Activated naive CD4-positive, alpha-beta T cell treated with anti-CD3 and anti-CD28 coated beads for 36 hours (primary cell): ENCODE data around the gene OR52B4. TPM values are rescaled to one million over a fixed set of nuclear protein-coding genes. Genes with fewer than 3 reads are reported as not detected.
"Not testable (repeated sequence)": the region's sequence is repeated elsewhere in the genome, so short reads cannot be mapped to it uniquely, and the experiment has no call there.

Experiments used
- CTCF ChIA-PET: fragments of 350-600 bp; sonication (Branson Sonifier 250); formaldehyde crosslinking; loops from one replicate; lab custom pipeline; 2021; ENCODE audit warnings: antibody characterized with exemption; lab: Charles Lee
- DNase-seq: peaks from one replicate; pipeline ENCODE4 v3.0.0-alpha.2; 2020
- H3K27ac Mint-ChIP-seq: one replicate; pipeline ENCODE4 v1.8.0; 2021; ENCODE audit warnings: mild to moderate bottlenecking, mixed read lengths
- H3K27me3 Mint-ChIP-seq: one replicate; pipeline ENCODE4 v1.8.0; 2021; ENCODE audit warnings: low read depth, mixed read lengths
- H3K36me3 Mint-ChIP-seq: one replicate; pipeline ENCODE4 v1.8.0; 2021; ENCODE audit warnings: low read depth, mixed read lengths
- H3K4me1 Mint-ChIP-seq: one replicate; pipeline ENCODE4 v1.8.0; 2021; ENCODE audit warnings: low read depth, mixed read lengths
- H3K4me3 Mint-ChIP-seq: one replicate; pipeline ENCODE4 v1.8.0; 2021; ENCODE audit warnings: mild to moderate bottlenecking, moderate library complexity, mixed read lengths
- H3K9me3 Mint-ChIP-seq: one replicate; pipeline ENCODE4 v1.8.0; 2021; ENCODE audit warnings: mixed read lengths
- intact Hi-C: fragments of 100-400 bp; cut with micrococcal nuclease; formaldehyde crosslinking; loops from one replicate; pipeline ENCODE4 v1.15.1; 2023
- total RNA-seq, 2 experiments: library from RNA; stranded (reverse); gene quantifications; one replicate each; pipeline ENCODE4 v1.2.3, GENCODE V29; 2021

The OR52B4 gene
- total RNA-seq, result not detected

- intact Hi-C loops, result no loop called here
- H3K27ac Mint-ChIP-seq, result no peak within 1 kb of the TSS
- H3K36me3 Mint-ChIP-seq, result no peaks in the 10 kb centered on the region
- H3K27me3 Mint-ChIP-seq, result no peaks in the 10 kb centered on the region
- peaks cover 2% of the 10 kb centered on the region for H3K9me3 Mint-ChIP-seq
- H3K4me1 Mint-ChIP-seq, result no peaks in the 10 kb centered on the region
- CTCF ChIA-PET, result no interaction called here
- no peak for DNase-seq
- H3K4me3 Mint-ChIP-seq, result no peak within 1 kb of the TSS
These were observed at the start of gene OR52B4 for GRCh38 chr11:4368286-4368685. Gene OR52B4 (minus strand): TSS chr11:4368386. CDS start chr11:4368295, 91 bp downstream.

- no peak for DNase-seq
- Mint-ChIP-seq H3K4me3 (no peak overlapping the region), H3K4me1 (no peaks in the 10 kb centered on the region), H3K9me3 (no peaks in the 10 kb centered on the region), H3K27ac (no peak overlapping the region), H3K27me3 (no peaks in the 10 kb centered on the region), H3K36me3 (no peaks in the 10 kb centered on the region)
- intact Hi-C loops, result loop anchor here (5.0 kb wide), 1 partner anchor 120 kb away; no protein-coding TSS in a partner anchor
- CTCF ChIA-PET, result no interaction called here
These were observed 48.6 kb upstream of the OR52B4 start for GRCh38 chr11:4416816-4417215.

DNA sequence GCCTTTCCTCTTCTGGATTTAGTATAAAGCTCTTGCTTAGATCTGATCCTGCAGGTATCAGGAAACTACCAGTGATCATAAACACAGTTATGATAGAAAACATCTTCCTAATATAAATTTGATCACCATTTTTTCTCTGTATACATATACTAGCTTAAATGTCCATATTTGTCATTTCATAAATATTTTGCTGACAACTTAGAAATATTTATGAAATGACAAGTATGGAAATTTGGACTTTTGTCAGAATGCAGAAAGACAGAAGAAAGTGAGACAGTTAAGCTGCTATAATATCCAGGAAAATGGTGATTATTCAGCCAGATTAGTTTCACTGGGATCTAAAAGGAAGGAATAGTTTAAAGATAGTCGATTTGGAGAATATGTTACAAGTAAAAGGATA, 48.1 kb upstream of the OR52B4 start:
- intact Hi-C loops, result loop anchor here (5.0 kb wide), 1 partner anchor 121 kb away; no protein-coding TSS in a partner anchor
- CTCF ChIA-PET, result no interaction called here
- Mint-ChIP-seq H3K27me3 (no peaks in the 10 kb centered on the region), H3K27ac (no peak overlapping the region), H3K36me3 (no peaks in the 10 kb centered on the region), H3K4me1 (no peaks in the 10 kb centered on the region), H3K9me3 (no peaks in the 10 kb centered on the region), H3K4me3 (no peak overlapping the region)
- no peak for DNase-seq

DNA sequence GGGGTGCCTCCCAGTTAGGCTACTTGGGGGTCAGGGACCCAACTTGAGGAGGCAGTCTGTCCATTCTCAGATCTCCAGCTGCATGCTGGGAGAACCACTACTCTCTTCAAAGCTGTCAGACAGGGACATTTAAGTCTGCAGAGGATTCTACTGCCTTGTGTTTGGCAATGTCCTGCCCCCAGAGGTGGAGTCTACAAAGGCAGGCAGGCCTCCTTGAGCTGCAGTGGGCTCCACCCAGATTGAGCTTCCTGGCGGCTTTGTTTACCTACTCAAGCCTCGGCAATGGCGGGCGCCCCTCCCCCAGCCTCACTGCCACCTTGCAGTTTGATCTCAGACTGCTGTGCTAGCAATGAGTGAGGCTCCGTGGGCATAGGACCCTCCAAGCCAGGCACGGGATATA, 38.0 kb upstream of the OR52B4 start:
- H3K4me3 Mint-ChIP-seq, CTCF ChIA-PET, H3K4me1 Mint-ChIP-seq, DNase-seq, H3K27ac Mint-ChIP-seq, intact Hi-C loops, H3K36me3 Mint-ChIP-seq, H3K9me3 Mint-ChIP-seq: not testable (repeated sequence)
- peaks cover 23% of the 10 kb centered on the region for H3K27me3 Mint-ChIP-seq

DNA sequence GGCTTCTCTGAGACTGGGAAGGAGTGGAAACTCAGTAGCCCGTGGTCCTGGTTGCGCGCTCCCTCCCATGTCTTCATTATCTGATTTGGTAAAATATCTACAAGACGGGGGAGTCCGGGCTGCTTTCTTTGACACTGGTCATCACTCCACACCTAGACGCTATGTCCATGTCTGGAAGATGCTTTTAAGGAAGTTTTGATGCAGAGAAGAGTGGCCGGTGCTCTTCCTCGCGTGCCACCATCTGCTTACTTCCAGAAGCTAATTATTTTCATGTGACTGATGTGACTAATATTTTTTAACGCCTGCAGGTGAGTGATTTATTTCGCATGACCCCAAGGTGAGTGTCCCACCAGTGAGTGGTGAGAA, 25.7 kb upstream of the OR52B4 start:
- Mint-ChIP-seq H3K27ac (peak overlapping the region; percentile 88), H3K4me1 (peaks cover 34% of the 10 kb centered on the region), H3K4me3 (peak overlapping the region; percentile 86), H3K9me3 (peaks cover 7% of the 10 kb centered on the region), H3K36me3 (peaks cover 29% of the 10 kb centered on the region), H3K27me3 (peaks cover 11% of the 10 kb centered on the region)
- CTCF ChIA-PET, result interaction anchor here (0.6 to 2.0 kb wide), 2 partner anchors 207 to 217 kb away, joined by 3 to 10 read pairs; no protein-coding TSS in a partner anchor
- DNase-seq, result no peak
- intact Hi-C loops, result loop anchor here (1.0 kb wide), 3 partner anchors 99 to 214 kb away; partner anchors contain the start of gene TRIM68

DNA sequence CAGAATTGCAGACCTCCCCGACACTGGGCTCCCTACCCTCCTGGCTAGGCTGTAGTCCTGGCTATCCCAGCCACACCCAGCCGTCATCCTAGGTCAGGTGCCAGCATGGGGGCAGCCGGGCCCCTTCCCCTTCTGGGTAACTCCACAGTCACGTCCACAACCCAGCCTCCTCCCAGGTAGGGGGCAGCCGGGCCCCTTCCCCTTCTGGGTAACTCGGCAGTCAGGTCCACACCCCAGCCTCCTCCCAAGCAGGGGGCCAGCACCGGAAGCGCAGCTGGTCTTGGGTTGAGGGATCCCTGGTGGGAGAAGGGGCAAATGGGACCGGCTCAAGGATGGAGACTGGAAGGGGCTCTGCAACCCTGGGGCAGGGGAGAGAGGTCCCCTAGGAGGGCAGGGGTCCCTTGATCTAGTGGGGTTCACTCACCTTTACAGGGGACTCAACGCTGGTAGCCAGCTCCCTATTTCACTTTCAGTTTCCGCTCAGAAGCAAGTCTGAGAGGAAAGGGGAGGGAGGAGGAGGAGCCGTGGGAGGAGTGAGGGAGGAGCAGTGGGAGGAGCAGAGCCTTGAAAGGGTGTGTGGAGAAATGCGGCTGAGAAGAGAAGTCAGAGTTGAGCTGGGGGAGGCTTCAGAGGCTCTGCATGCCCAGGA, 25.1 kb upstream of the OR52B4 start, which contains the start of gene TRIM21:
TRIM21 (minus strand) TSS at position 494 of the 649 bp plus-strand sequence. CDS start 3,293 bp downstream, outside the sequence.
- Mint-ChIP-seq H3K27me3 (peaks cover 8% of the 10 kb centered on the region), H3K4me1 (peaks cover 34% of the 10 kb centered on the region), H3K27ac (peak within 1 kb of the TSS; percentile 88), H3K4me3 (peak within 1 kb of the TSS; percentile 86), H3K9me3 (peaks cover 4% of the 10 kb centered on the region), H3K36me3 (peaks cover 31% of the 10 kb centered on the region)
- DNase-seq, result peak; percentile 96
- CTCF ChIA-PET, result interaction anchor here (0.6 to 2.0 kb wide), 3 partner anchors 148 to 216 kb away, joined by 3 to 10 read pairs (median 5); no protein-coding TSS in a partner anchor
- intact Hi-C loops, result loop anchor here (1.0 kb wide), 3 partner anchors 100 to 215 kb away; partner anchors contain the start of gene TRIM68

GRCh38 chr11:4388221-4388620, 20.0 kb upstream of the OR52B4 start:
- intact Hi-C loops, result no loop called here
- H3K36me3 Mint-ChIP-seq, result peaks cover 56% of the 10 kb centered on the region
- no peaks in the 10 kb centered on the region for H3K27me3 Mint-ChIP-seq
- H3K27ac Mint-ChIP-seq, result no peak overlapping the region
- CTCF ChIA-PET, result interaction anchor here (1.8 kb wide), 1 partner anchor 201 kb away, joined by 4 read pairs; no protein-coding TSS in a partner anchor
- no peak for DNase-seq
- H3K9me3 Mint-ChIP-seq, result no peaks in the 10 kb centered on the region
- peaks cover 21% of the 10 kb centered on the region for H3K4me1 Mint-ChIP-seq
- no peak overlapping the region for H3K4me3 Mint-ChIP-seq

GRCh38 chr11:4385978-4386740, 18.0 kb upstream of the OR52B4 start:
- H3K9me3 Mint-ChIP-seq, result no peaks in the 10 kb centered on the region
- peaks cover 6% of the 10 kb centered on the region for H3K4me1 Mint-ChIP-seq
- no peak overlapping the region for H3K4me3 Mint-ChIP-seq
- DNase-seq, result no peak
- H3K27ac Mint-ChIP-seq, result no peak overlapping the region
- intact Hi-C loops, result no loop called here
- peaks cover 48% of the 10 kb centered on the region for H3K36me3 Mint-ChIP-seq
- H3K27me3 Mint-ChIP-seq, result no peaks in the 10 kb centered on the region
- CTCF ChIA-PET, result no interaction called here

GRCh38 chr11:4381901-4382300, 13.7 kb upstream of the OR52B4 start:
- intact Hi-C loops, result no loop called here
- Mint-ChIP-seq H3K4me3 (no peak overlapping the region), H3K27ac (no peak overlapping the region), H3K9me3 (no peaks in the 10 kb centered on the region), H3K4me1 (no peaks in the 10 kb centered on the region), H3K36me3 (peaks cover 21% of the 10 kb centered on the region), H3K27me3 (no peaks in the 10 kb centered on the region)
- CTCF ChIA-PET, result no interaction called here
- no peak for DNase-seq

DNA sequence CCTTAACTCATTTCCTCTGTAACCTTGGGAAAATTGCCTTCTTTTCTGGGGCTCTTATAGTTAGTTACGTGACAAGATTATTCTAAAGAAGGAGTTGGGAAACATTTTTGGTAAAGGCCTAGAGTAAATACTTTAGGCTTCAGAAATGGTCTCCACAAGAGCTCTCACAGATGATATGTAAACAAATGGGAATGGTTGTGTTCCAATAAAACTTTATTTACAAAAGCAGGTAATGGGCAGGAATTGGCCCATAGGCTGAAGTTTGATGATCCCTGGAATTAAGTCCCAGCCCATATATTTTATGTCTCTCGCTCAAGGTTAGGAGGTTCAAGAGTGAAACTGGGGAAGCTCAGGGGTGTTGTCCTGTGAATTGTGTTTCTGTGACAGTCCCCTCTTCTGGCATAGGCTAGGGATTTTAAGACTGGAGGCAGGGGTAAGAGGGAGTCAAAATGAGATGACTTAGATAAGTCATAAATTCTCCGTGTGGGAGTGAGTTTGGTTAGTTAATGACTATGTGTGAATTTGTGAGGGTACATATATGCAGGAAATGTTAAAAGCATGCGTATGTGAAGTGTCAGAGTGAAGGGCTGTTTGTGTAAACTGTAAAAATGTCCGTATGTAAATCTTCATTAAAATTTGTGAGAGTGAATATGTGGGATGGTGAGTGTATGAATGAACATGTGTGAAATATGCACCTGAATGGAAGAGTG, 7.4 kb upstream of the OR52B4 start:
- Mint-ChIP-seq H3K27ac (no peak overlapping the region), H3K4me1 (no peaks in the 10 kb centered on the region), H3K27me3 (no peaks in the 10 kb centered on the region), H3K9me3 (no peaks in the 10 kb centered on the region), H3K4me3 (no peak overlapping the region), H3K36me3 (peaks cover 1% of the 10 kb centered on the region)
- no peak for DNase-seq
- intact Hi-C loops, result no loop called here
- CTCF ChIA-PET, result interaction anchor here (0.6 kb wide), 2 partner anchors 425 to 1883 kb away, joined by 3 read pairs; no protein-coding TSS in a partner anchor

DNA sequence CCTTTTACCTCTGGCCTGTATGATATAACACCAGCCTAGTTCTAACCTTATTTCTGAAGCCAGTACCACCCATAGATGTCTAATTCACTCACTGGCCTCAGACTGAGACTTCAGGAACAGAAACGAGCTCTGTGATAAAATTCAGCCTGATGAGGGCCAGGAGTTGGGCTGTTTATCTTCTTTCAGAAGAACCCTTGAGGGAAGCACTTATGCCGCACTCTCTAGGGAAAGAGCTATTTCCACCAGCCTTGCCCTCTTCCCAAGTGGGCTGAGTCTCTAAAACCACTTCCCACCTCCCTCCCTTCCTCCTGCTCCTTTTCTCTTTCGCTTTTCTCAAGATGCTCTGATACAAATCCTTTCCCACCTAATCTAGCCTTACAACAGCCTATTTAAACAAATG, 2.0 kb upstream of the OR52B4 start:
- CTCF ChIA-PET, result no interaction called here
- no peak overlapping the region for H3K27ac Mint-ChIP-seq
- intact Hi-C loops, result no loop called here
- no peak for DNase-seq
- H3K9me3 Mint-ChIP-seq, result no peaks in the 10 kb centered on the region
- H3K36me3 Mint-ChIP-seq, result no peaks in the 10 kb centered on the region
- no peaks in the 10 kb centered on the region for H3K27me3 Mint-ChIP-seq
- no peak overlapping the region for H3K4me3 Mint-ChIP-seq
- no peaks in the 10 kb centered on the region for H3K4me1 Mint-ChIP-seq

DNA sequence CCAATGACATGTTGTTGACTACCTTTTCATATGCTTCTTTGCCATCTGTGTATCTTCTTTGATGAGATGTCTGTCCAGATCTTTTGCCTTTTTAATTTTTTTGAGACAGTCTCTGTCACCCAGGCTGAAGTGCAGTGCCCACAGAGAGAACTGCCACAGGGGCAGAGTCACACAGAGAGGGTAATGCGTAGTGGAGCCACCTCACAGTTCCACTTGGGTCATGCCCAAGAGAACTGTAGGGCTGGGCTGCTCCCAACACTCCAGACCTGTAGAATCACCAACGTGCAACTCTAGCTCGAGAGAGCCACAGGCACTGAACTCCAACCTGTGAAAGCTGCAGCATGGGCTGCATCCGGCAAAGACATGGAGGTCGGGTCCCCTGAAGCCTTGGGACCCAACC, 20.0 kb downstream of the OR52B4 start:
- H3K4me1 Mint-ChIP-seq, H3K4me3 Mint-ChIP-seq, H3K27ac Mint-ChIP-seq, H3K27me3 Mint-ChIP-seq, CTCF ChIA-PET, intact Hi-C loops, DNase-seq, H3K36me3 Mint-ChIP-seq, H3K9me3 Mint-ChIP-seq: not testable (repeated sequence)
